BLaER1 treated with 17β-estradiol and CSF1 and Interleukin-3, amounts not matched to agents 10 nM and 100 nM (cell line): ENCODE measurements around the gene FLNB.

Experiments
- H3K27ac ChIP-seq, 11 experiments: shearing (Covaris generic); formaldehyde crosslinking; 2 replicates each; pipeline ENCODE4 v1.8.1; 2022
- H3K27me3 ChIP-seq, 11 experiments: shearing (Covaris generic); formaldehyde crosslinking; 2 replicates each; pipeline ENCODE4 v1.8.1; 2022
- H3K36me3 ChIP-seq, 11 experiments: shearing (Covaris generic); formaldehyde crosslinking; 2 replicates each; pipeline ENCODE4 v1.8.1; 2022
- H3K4me1 ChIP-seq, 10 experiments: shearing (Covaris generic); formaldehyde crosslinking; 2 replicates each; pipeline ENCODE4 v1.8.1; 2022
- H3K4me2 ChIP-seq, 11 experiments: shearing (Covaris generic); formaldehyde crosslinking; 2 replicates each; pipeline ENCODE4 v1.8.1; 2022
- H3K4me3 ChIP-seq, 10 experiments: shearing (Covaris generic); formaldehyde crosslinking; 2 replicates each; pipeline ENCODE4 v1.8.1; 2022
- H3K9ac ChIP-seq, 11 experiments: shearing (Covaris generic); formaldehyde crosslinking; 2 replicates each; pipeline ENCODE4 v1.8.1; 2022
- H3K9me3 ChIP-seq, 11 experiments: shearing (Covaris generic); formaldehyde crosslinking; replicated peaks in 1 of 11; 2 replicates each; pipeline ENCODE4 v1.8.1; 2022
- H4K20me1 ChIP-seq, 11 experiments: shearing (Covaris generic); formaldehyde crosslinking; 2 replicates each; pipeline ENCODE4 v1.8.1; 2022
- Cebpa-rat ChIP-seq, 11 experiments: shearing (Covaris generic); IDR thresholded peaks; 2 replicates each; pipeline ENCODE4 v1.8.1; 2022

FLNB gene

GRCh38 chr3:58179235-58180098 lies 171.2 kb downstream of the FLNB start:
- Histone ChIP-seq H3K4me1 (peaks cover 4 to 50% (median 21%) of the 10 kb centered on the region in 10 experiments; a peak in 18 of 20 replicates), H3K27me3 (peaks cover 0 to 9% (median 0%) of the 10 kb centered on the region in 11 experiments; a peak in 7 of 22 replicates), H3K4me3 (no peak overlapping the region), H3K9ac (no peak overlapping the region), H3K9me3 (no peaks in the 10 kb centered on the region), H3K36me3 (no peaks in the 10 kb centered on the region), H3K27ac (no peak overlapping the region), H4K20me1 (no peaks in the 10 kb centered on the region; a peak in 2 of 22 replicates), H3K4me2 (peak overlapping the region in 4 of 11 experiments; percentile 3 to 94 (median 90); a peak in 3 of 22 replicates)
- TF ChIP-seq Cebpa-rat (IDR thresholded peaks at IDR 0.05) = no peak

- Histone ChIP-seq H3K27ac (no peak overlapping the region), H3K4me2 (no peak overlapping the region), H3K9me3 (no peaks in the 10 kb centered on the region), H3K27me3 (peaks cover 0 to 9% (median 0%) of the 10 kb centered on the region in 11 experiments; a peak in 7 of 22 replicates), H3K9ac (no peak overlapping the region), H4K20me1 (no peaks in the 10 kb centered on the region; a peak in 2 of 22 replicates), H3K4me3 (no peak overlapping the region), H3K4me1 (peaks cover 4 to 47% (median 21%) of the 10 kb centered on the region in 10 experiments; a peak in 18 of 20 replicates), H3K36me3 (no peaks in the 10 kb centered on the region)
- TF ChIP-seq Cebpa-rat (IDR thresholded peaks at IDR 0.05) = no peak
These were observed 172.1 kb downstream of the FLNB start for GRCh38 chr3:58180099-58180880.

GRCh38 chr3:58180940-58181587 lies 172.8 kb downstream of the FLNB start:
- H3K9ac ChIP-seq = no peak overlapping the region
- no peaks in the 10 kb centered on the region; a peak in 1 of 22 replicates for H4K20me1 ChIP-seq
- H3K4me1 ChIP-seq = peaks cover 0 to 39% (median 20%) of the 10 kb centered on the region in 10 experiments; a peak in 17 of 20 replicates
- no peak overlapping the region for H3K4me3 ChIP-seq
- no peak overlapping the region for H3K27ac ChIP-seq
- peak overlapping the region in 3 of 11 experiments; percentile 15 to 33 (median 31); a peak in 2 of 22 replicates for H3K4me2 ChIP-seq
- TF ChIP-seq Cebpa-rat (IDR thresholded peaks at IDR 0.05) = no peak
- peaks cover 0 to 9% (median 0%) of the 10 kb centered on the region in 11 experiments; a peak in 7 of 22 replicates for H3K27me3 ChIP-seq
- H3K36me3 ChIP-seq = no peaks in the 10 kb centered on the region
- H3K9me3 ChIP-seq = no peaks in the 10 kb centered on the region

- Histone ChIP-seq H3K4me2 (no peak overlapping the region), H3K27ac (no peak overlapping the region), H4K20me1 (no peaks in the 10 kb centered on the region; a peak in 1 of 22 replicates), H3K27me3 (peaks cover 0 to 5% (median 0%) of the 10 kb centered on the region in 11 experiments; a peak in 7 of 22 replicates), H3K4me1 (peaks cover 0 to 27% (median 17%) of the 10 kb centered on the region in 10 experiments; a peak in 14 of 20 replicates), H3K4me3 (no peak overlapping the region), H3K36me3 (no peaks in the 10 kb centered on the region), H3K9ac (no peak overlapping the region), H3K9me3 (no peaks in the 10 kb centered on the region)
- TF ChIP-seq Cebpa-rat (IDR thresholded peaks at IDR 0.05) = no peak
These were observed 175.0 kb downstream of the FLNB start for GRCh38 chr3:58183221-58183620.

GRCh38 chr3:58183891-58184290 lies 175.7 kb downstream of the FLNB start:
- no peak overlapping the region for H3K27ac ChIP-seq
- no peaks in the 10 kb centered on the region; a peak in 1 of 22 replicates for H4K20me1 ChIP-seq
- no peak overlapping the region for H3K9ac ChIP-seq
- H3K36me3 ChIP-seq = no peaks in the 10 kb centered on the region
- H3K9me3 ChIP-seq = no peaks in the 10 kb centered on the region
- H3K4me2 ChIP-seq = no peak overlapping the region
- H3K27me3 ChIP-seq = no peaks in the 10 kb centered on the region
- H3K4me3 ChIP-seq = no peak overlapping the region
- H3K4me1 ChIP-seq = peaks cover 0 to 21% (median 14%) of the 10 kb centered on the region in 10 experiments; a peak in 14 of 20 replicates
- no peak for TF ChIP-seq Cebpa-rat (IDR thresholded peaks at IDR 0.05)

- no peaks in the 10 kb centered on the region for H3K9me3 ChIP-seq
- no peak overlapping the region for H3K9ac ChIP-seq
- no peaks in the 10 kb centered on the region; a peak in 1 of 22 replicates for H4K20me1 ChIP-seq
- peaks cover 0 to 22% (median 13%) of the 10 kb centered on the region in 10 experiments; a peak in 14 of 20 replicates for H3K4me1 ChIP-seq
- no peak overlapping the region for H3K4me2 ChIP-seq
- H3K27me3 ChIP-seq = no peaks in the 10 kb centered on the region
- no peak overlapping the region for H3K4me3 ChIP-seq
- H3K36me3 ChIP-seq = no peaks in the 10 kb centered on the region
- TF ChIP-seq Cebpa-rat (IDR thresholded peaks at IDR 0.05) = no peak
- no peak overlapping the region for H3K27ac ChIP-seq
These were observed 176.2 kb downstream of the FLNB start for GRCh38 chr3:58184309-58184981.

GRCh38 chr3:58184982-58185360 lies 176.7 kb downstream of the FLNB start:
- Histone ChIP-seq H3K4me2 (no peak overlapping the region), H3K36me3 (no peaks in the 10 kb centered on the region), H3K9me3 (no peaks in the 10 kb centered on the region), H3K4me1 (peaks cover 0 to 22% (median 13%) of the 10 kb centered on the region in 10 experiments; a peak in 14 of 20 replicates), H3K27ac (no peak overlapping the region), H4K20me1 (no peaks in the 10 kb centered on the region; a peak in 1 of 22 replicates), H3K9ac (no peak overlapping the region), H3K27me3 (no peaks in the 10 kb centered on the region), H3K4me3 (no peak overlapping the region)
- TF ChIP-seq Cebpa-rat (IDR thresholded peaks at IDR 0.05) = no peak

GRCh38 chr3:58188173-58188564 lies 179.9 kb downstream of the FLNB start:
- no peak overlapping the region for H3K4me2 ChIP-seq
- H3K4me3 ChIP-seq = no peak overlapping the region
- no peak overlapping the region for H3K27ac ChIP-seq
- no peaks in the 10 kb centered on the region for H3K27me3 ChIP-seq
- peaks cover 0 to 8% (median 0%) of the 10 kb centered on the region in 10 experiments; a peak in 5 of 20 replicates for H3K4me1 ChIP-seq
- H3K9me3 ChIP-seq = no peaks in the 10 kb centered on the region
- TF ChIP-seq Cebpa-rat (IDR thresholded peaks at IDR 0.05) = no peak
- H4K20me1 ChIP-seq = no peaks in the 10 kb centered on the region
- H3K9ac ChIP-seq = no peak overlapping the region
- H3K36me3 ChIP-seq = no peaks in the 10 kb centered on the region
